PC-9 (cell line): ENCODE results near the gene SCN2B. TPM values are rescaled to one million over a fixed set of nuclear protein-coding genes. Genes with fewer than 3 reads are reported as not detected.

Experiments
- BruUV-seq: library from RNA; stranded (reverse); fragments of 400-500 nt; replicated peaks from 2 replicates; lab custom pipeline; 2021; lab: Mats Ljungman, UMichigan
- CTCF ChIA-PET: fragments of 300-600 bp; sonication (Branson Sonifier 250); formaldehyde crosslinking; loops from one replicate; lab custom pipeline; 2022; ENCODE audit warnings: antibody characterized with exemption; lab: Charles Lee
- POLR2A ChIA-PET: fragments of 300-600 bp; sonication (Branson Sonifier 250); formaldehyde crosslinking; loops from one replicate; lab custom pipeline; 2022; ENCODE audit warnings: antibody characterized with exemption; ENCODE audit not compliant: unreplicated experiment; lab: Charles Lee
- DNase-seq, 2 experiments: peaks; one replicate each; pipeline versions ENCODE4 v3.0.0 to v3.0.0-alpha.2; 2015 to 2022; ENCODE audit warnings: mixed read lengths in 1 of 2
- H2AFZ ChIP-seq: fragments of 200-600 bp; sonication (generic); 2 replicates; pipeline ENCODE4 v1.8.1; 2017; ENCODE audit warnings: antibody characterized with exemption
- H3F3A ChIP-seq: fragments of 200-600 bp; sonication (generic); 2 replicates; pipeline ENCODE4 v1.8.1; 2017; ENCODE audit warnings: antibody characterized with exemption, mild to moderate bottlenecking, low read depth; ENCODE audit not compliant: insufficient read depth
- H3K27ac ChIP-seq: fragments of 200-600 bp; sonication (generic); 2 replicates; pipeline ENCODE4 v1.6.1; 2016; ENCODE audit warnings: mixed run types
- H3K27me3 ChIP-seq: fragments of 200-600 bp; sonication (generic); 2 replicates; pipeline ENCODE4 v1.6.1; 2016; ENCODE audit warnings: low read depth, mixed run types; ENCODE audit not compliant: insufficient read depth
- H3K36me3 ChIP-seq: fragments of 200-600 bp; sonication (generic); 2 replicates; pipeline ENCODE4 v1.6.1; 2016; ENCODE audit warnings: low read depth, mixed run types
- H3K4me1 ChIP-seq: fragments of 200-600 bp; sonication (generic); replicated peaks from 2 replicates; pipeline ENCODE4 v1.6.1; 2016; ENCODE audit warnings: mixed run types; ENCODE audit not compliant: insufficient read depth
- H3K4me2 ChIP-seq: fragments of 200-600 bp; sonication (generic); 2 replicates; pipeline ENCODE4 v1.6.1; 2017; ENCODE audit warnings: mixed run types
- H3K4me3 ChIP-seq: fragments of 200-600 bp; sonication (generic); 2 replicates; pipeline ENCODE4 v1.6.1; 2016; ENCODE audit warnings: mixed run types
- H3K79me2 ChIP-seq: fragments of 200-600 bp; sonication (generic); 2 replicates; pipeline ENCODE4 v1.6.1; 2017; ENCODE audit warnings: low read depth, mixed run types
- H3K9me2 ChIP-seq: fragments of 200-600 bp; sonication (generic); 2 replicates; pipeline ENCODE4 v1.8.1; 2017; ENCODE audit warnings: mild to moderate bottlenecking; ENCODE audit not compliant: insufficient read depth
- H3K9me3 ChIP-seq: fragments of 200-600 bp; sonication (generic); 2 replicates; pipeline ENCODE4 v1.8.1; 2016; ENCODE audit warnings: low read depth; ENCODE audit not compliant: insufficient read depth
- H4K20me1 ChIP-seq: fragments of 200-600 bp; sonication (generic); 2 replicates; pipeline ENCODE4 v1.8.1; 2017; ENCODE audit not compliant: insufficient read depth
- CTCF ChIP-seq: fragments of 200-600 bp; sonication (generic); conservative IDR thresholded peaks from 2 replicates; pipeline ENCODE4 v1.6.1; 2017; ENCODE audit warnings: mixed run types, antibody characterized with exemption, mild to moderate bottlenecking, moderate library complexity
- EZH2 ChIP-seq: fragments of 200-600 bp; sonication (generic); IDR thresholded peaks from 2 replicates; pipeline ENCODE4 v1.8.0; 2017; ENCODE audit warnings: antibody characterized with exemption, low read depth
- intact Hi-C: fragments of 100-400 bp; cut with micrococcal nuclease; formaldehyde crosslinking; loops from one replicate; pipeline ENCODE4 v1.10.0; 2022; ENCODE audit not compliant: unreplicated experiment
- total RNA-seq: library from RNA; stranded (reverse); gene quantifications from 2 replicates; pipeline ENCODE4 v1.2.3, GENCODE V29; 2021

The SCN2B gene
- total RNA-seq, 1 experiment from 2014 or later: not detected

- CTCF ChIA-PET: interaction anchor here (0.6 to 1.2 kb wide), 2 partner anchors 18 to 361 kb away, joined by 3 read pairs; no protein-coding TSS in a partner anchor
- intact Hi-C loops: no loop called here
- POLR2A ChIA-PET: no interaction called here
- TF ChIP-seq EZH2 (no peak), CTCF (no peak)
- Histone ChIP-seq H3K27ac (no peak overlapping the region), H3K4me1 (peaks cover 12% of the 10 kb centered on the region), H3K4me2 (no peak overlapping the region), H4K20me1 (no peaks in the 10 kb centered on the region), H3K79me2 (no peaks in the 10 kb centered on the region), H2AFZ (no peak overlapping the region), H3K27me3 (no peaks in the 10 kb centered on the region), H3K4me3 (no peak overlapping the region), H3K9me2 (no peaks in the 10 kb centered on the region), H3K36me3 (no peaks in the 10 kb centered on the region), H3K9me3 (no peaks in the 10 kb centered on the region), H3F3A (peaks cover 11% of the 10 kb centered on the region; the same call in 1 of the 2 replicates)
- BruUV-seq: no TSS peak
- DNase-seq: peak in 1 of 2 experiments; percentile 9
Observed at GRCh38 chr11:118180300-118180703, 3.9 kb upstream of the SCN2B start.

GRCh38 chr11:118176778-118177134 is 317 bp upstream of the SCN2B start:
- no peaks in the 10 kb centered on the region for H3K9me2 ChIP-seq
- no peak overlapping the region for H3K4me2 ChIP-seq
- no peaks in the 10 kb centered on the region for H4K20me1 ChIP-seq
- BruUV-seq: no TSS peak
- intact Hi-C loops: no loop called here
- no peak for DNase-seq
- no peak overlapping the region for H3K27ac ChIP-seq
- H3K27me3 ChIP-seq: no peaks in the 10 kb centered on the region
- POLR2A ChIA-PET: no interaction called here
- CTCF ChIA-PET: interaction anchor here (0.6 kb wide), 1 partner anchor 332 kb away, joined by 5 read pairs; no protein-coding TSS in a partner anchor
- H3K9me3 ChIP-seq: no peaks in the 10 kb centered on the region
- H2AFZ ChIP-seq: no peak overlapping the region
- peaks cover 25% of the 10 kb centered on the region for H3K4me1 ChIP-seq
- H3F3A ChIP-seq: peaks cover 24% of the 10 kb centered on the region; the same call in 1 of the 2 replicates
- H3K79me2 ChIP-seq: no peaks in the 10 kb centered on the region
- H3K4me3 ChIP-seq: no peak overlapping the region
- no peak for TF ChIP-seq CTCF
- no peak for TF ChIP-seq EZH2
- no peaks in the 10 kb centered on the region for H3K36me3 ChIP-seq

- intact Hi-C loops: no loop called here
- Histone ChIP-seq H3K36me3 (no peaks in the 10 kb centered on the region), H3K4me1 (peaks cover 25% of the 10 kb centered on the region), H3K27me3 (peaks cover 8% of the 10 kb centered on the region; the same call in 1 of the 2 replicates), H4K20me1 (no peaks in the 10 kb centered on the region), H3K27ac (peak overlapping the region; percentile 51), H3K79me2 (no peaks in the 10 kb centered on the region), H3K4me2 (peak overlapping the region; percentile 69), H3F3A (peaks cover 24% of the 10 kb centered on the region; the same call in 1 of the 2 replicates), H3K9me3 (no peaks in the 10 kb centered on the region), H3K9me2 (no peaks in the 10 kb centered on the region), H2AFZ (0 out of 2 replicates have a peak overlapping the region, but pooled peaks have one; percentile 6), H3K4me3 (0 out of 2 replicates have a peak overlapping the region, but pooled peaks have one; percentile 5)
- DNase-seq: peak; percentile 41 to 99
- BruUV-seq: no TSS peak
- CTCF ChIA-PET: no interaction called here
- no peak for TF ChIP-seq EZH2
- TF ChIP-seq CTCF: no peak
- POLR2A ChIA-PET: no interaction called here
Observed at GRCh38 chr11:118175031-118175992, 1.1 kb downstream of the SCN2B start.
